ENCODE results near the gene KCNG1.

- TF ChIP-seq POLR2A (IDR thresholded peaks at IDR 0.05; ENCODE audit: low read depth, low read length) (no peak), TAF1 (IDR thresholded peaks at IDR 0.05; ENCODE audit: borderline replicate concordance, low read depth, low read length) (no peak), POLR2AphosphoS5 (IDR thresholded peaks at IDR 0.05; ENCODE audit: low read depth, low read length) (no peak)
Observed at GRCh38 chr20:51008718-51009117, 14.2 kb downstream of the KCNG1 start.
